ENCODE data around the gene ORM1.

ORM1 gene

GRCh38 chr9:114308361-114308950 lies 14.4 kb upstream of the ORM1 start:
- Histone ChIP-seq H3K9ac (ENCODE audit: low read length) (no peak overlapping the region), H3K9me3 (ENCODE audit: low read length) (no peaks in the 10 kb centered on the region), H3K27ac (ENCODE audit: low read depth, low read length, poor library complexity, severe bottlenecking) (no peak overlapping the region), H3K36me3 (ENCODE audit: insufficient read depth, low read length) (no peaks in the 10 kb centered on the region), H2AFZ (ENCODE audit: low read length) (no peak overlapping the region), H3K4me3 (ENCODE audit: low read depth, low read length, poor library complexity, severe bottlenecking) (no peak overlapping the region), H4K20me1 (ENCODE audit: insufficient read depth, low read length) (no peaks in the 10 kb centered on the region), H3K9me2 (ENCODE audit: low read depth, low read length) (no peaks in the 10 kb centered on the region), H3K4me1 (ENCODE audit: insufficient read depth, low read length, severe bottlenecking) (no peaks in the 10 kb centered on the region), H3F3A (ENCODE audit: insufficient read depth, low read length) (no peaks in the 10 kb centered on the region), H3K27me3 (ENCODE audit: insufficient read depth, low read length) (peaks cover 4% of the 10 kb centered on the region), H3K4me2 (ENCODE audit: low read length) (no peak overlapping the region), H3K79me2 (ENCODE audit: insufficient read depth, low read length) (no peaks in the 10 kb centered on the region)
- TF ChIP-seq CTCF (IDR thresholded peaks at IDR 0.05; ENCODE audit: low read length) (no peak), EZH2 (IDR thresholded peaks at IDR 0.05; ENCODE audit: borderline replicate concordance, low read length) (no peak)

- H3K27ac ChIP-seq (ENCODE audit: low read depth, low read length, poor library complexity, severe bottlenecking): no peak overlapping the region
- H3K9me3 ChIP-seq (ENCODE audit: low read length): no peaks in the 10 kb centered on the region
- H3K9me2 ChIP-seq (ENCODE audit: low read depth, low read length): no peaks in the 10 kb centered on the region
- no peak overlapping the region for H2AFZ ChIP-seq (ENCODE audit: low read length)
- H3K27me3 ChIP-seq (ENCODE audit: insufficient read depth, low read length): peaks cover 4% of the 10 kb centered on the region
- H3K4me2 ChIP-seq (ENCODE audit: low read length): no peak overlapping the region
- no peaks in the 10 kb centered on the region for H3K36me3 ChIP-seq (ENCODE audit: insufficient read depth, low read length)
- no peak overlapping the region for H3K9ac ChIP-seq (ENCODE audit: low read length)
- TF ChIP-seq CTCF (IDR thresholded peaks at IDR 0.05; ENCODE audit: low read length): no peak
- no peak for TF ChIP-seq EZH2 (IDR thresholded peaks at IDR 0.05; ENCODE audit: borderline replicate concordance, low read length)
- no peaks in the 10 kb centered on the region for H3K79me2 ChIP-seq (ENCODE audit: insufficient read depth, low read length)
- no peaks in the 10 kb centered on the region for H3F3A ChIP-seq (ENCODE audit: insufficient read depth, low read length)
- H3K4me1 ChIP-seq (ENCODE audit: insufficient read depth, low read length, severe bottlenecking): no peaks in the 10 kb centered on the region
- H4K20me1 ChIP-seq (ENCODE audit: insufficient read depth, low read length): no peaks in the 10 kb centered on the region
- H3K4me3 ChIP-seq (ENCODE audit: low read depth, low read length, poor library complexity, severe bottlenecking): no peak overlapping the region
Observed at GRCh38 chr9:114309096-114309495, 13.8 kb upstream of the ORM1 start.

GRCh38 chr9:114310471-114311450 lies 12.1 kb upstream of the ORM1 start:
- no peaks in the 10 kb centered on the region for H3K36me3 ChIP-seq (ENCODE audit: insufficient read depth, low read length)
- H3K9me3 ChIP-seq (ENCODE audit: low read length): no peaks in the 10 kb centered on the region
- H2AFZ ChIP-seq (ENCODE audit: low read length): no peak overlapping the region
- no peaks in the 10 kb centered on the region for H3K9me2 ChIP-seq (ENCODE audit: low read depth, low read length)
- H3K27me3 ChIP-seq (ENCODE audit: insufficient read depth, low read length): peaks cover 4% of the 10 kb centered on the region
- no peak overlapping the region for H3K9ac ChIP-seq (ENCODE audit: low read length)
- no peak overlapping the region for H3K27ac ChIP-seq (ENCODE audit: low read depth, low read length, poor library complexity, severe bottlenecking)
- H3K79me2 ChIP-seq (ENCODE audit: insufficient read depth, low read length): no peaks in the 10 kb centered on the region
- H3F3A ChIP-seq (ENCODE audit: insufficient read depth, low read length): no peaks in the 10 kb centered on the region
- H3K4me1 ChIP-seq (ENCODE audit: insufficient read depth, low read length, severe bottlenecking): no peaks in the 10 kb centered on the region
- no peak for TF ChIP-seq EZH2 (IDR thresholded peaks at IDR 0.05; ENCODE audit: borderline replicate concordance, low read length)
- no peak for TF ChIP-seq CTCF (IDR thresholded peaks at IDR 0.05; ENCODE audit: low read length)
- H3K4me2 ChIP-seq (ENCODE audit: low read length): no peak overlapping the region
- no peaks in the 10 kb centered on the region for H4K20me1 ChIP-seq (ENCODE audit: insufficient read depth, low read length)
- no peak overlapping the region for H3K4me3 ChIP-seq (ENCODE audit: low read depth, low read length, poor library complexity, severe bottlenecking)

All from OCI-LY1 (cell line).